GM18870 (cell line): ENCODE measurements around the gene CNEP1R1.

Experiments
- ATAC-seq: cut with Tn5 transposase; IDR thresholded peaks from one replicate; pipeline ENCODE4 v1.9.1; 2021; ENCODE audit warnings: moderate library complexity; ENCODE audit not compliant: unreplicated experiment

The CNEP1R1 gene

GRCh38 chr16:50059669-50060068, 34.6 kb downstream of the CNEP1R1 start:
- ATAC-seq, result no peak

DNA sequence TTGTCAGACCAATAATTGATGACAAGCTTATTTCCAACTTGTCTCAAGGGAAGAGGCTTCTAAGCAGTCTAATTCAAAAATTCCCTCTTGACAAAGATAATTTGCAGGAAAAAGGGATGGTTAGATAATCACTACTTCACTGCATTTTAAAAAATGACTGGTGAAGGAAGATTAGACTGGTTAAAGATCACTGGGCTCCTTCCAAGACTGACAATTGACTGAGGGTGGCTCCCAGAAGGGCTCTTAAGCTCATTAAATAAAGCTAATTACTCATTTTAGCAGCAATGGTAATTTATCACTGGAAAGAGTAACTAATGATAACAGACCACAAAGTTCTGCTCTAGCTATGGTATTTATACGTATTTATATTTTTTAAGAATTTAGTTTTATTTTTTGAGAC, 36.3 kb downstream of the CNEP1R1 start:
- no peak for ATAC-seq

GRCh38 chr16:50065241-50065623, 40.2 kb downstream of the CNEP1R1 start:
- no peak for ATAC-seq

DNA sequence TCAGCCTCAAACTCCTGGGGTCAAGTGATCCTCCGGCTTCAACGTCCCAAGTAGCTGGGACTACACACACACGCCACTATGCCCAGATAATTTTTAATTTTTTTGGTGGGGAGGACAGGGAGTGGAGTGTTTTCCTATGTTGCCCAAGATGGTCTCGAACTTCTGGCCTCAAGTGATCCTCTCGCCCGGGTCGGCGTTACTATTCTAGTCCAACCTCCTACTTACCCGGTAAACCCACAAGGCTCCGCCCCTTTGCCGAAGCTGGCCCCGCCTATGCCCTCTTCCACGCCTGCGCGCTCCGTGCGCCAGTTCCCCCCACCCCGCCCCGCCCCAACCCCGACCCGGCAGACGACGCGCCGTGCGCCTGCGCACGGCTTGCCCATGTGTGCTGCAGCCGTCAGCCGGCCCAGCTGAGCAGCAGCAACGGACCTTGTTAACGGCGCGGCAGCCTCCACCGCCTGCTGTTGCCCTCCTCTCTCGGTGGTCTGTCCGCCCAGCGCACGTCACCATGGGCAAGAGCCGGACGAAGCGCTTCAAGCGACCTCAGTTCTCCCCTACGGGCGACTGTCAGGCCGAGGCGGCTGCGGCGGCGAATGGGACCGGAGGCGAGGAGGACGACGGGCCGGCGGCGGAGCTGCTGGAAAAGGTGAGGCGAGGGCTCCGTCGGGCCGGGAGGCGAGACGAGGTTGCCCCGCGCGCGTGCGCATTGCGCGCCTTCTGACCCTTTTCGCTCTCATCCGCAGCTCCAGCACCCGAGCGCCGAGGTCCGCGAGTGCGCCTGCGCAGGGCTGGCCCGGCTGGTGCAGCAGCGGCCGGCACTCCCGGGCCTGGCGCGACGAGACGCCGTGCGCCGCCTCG, 40.8 kb downstream of the CNEP1R1 start, which contains the start of gene HEATR3:
TSS of gene HEATR3 (plus strand) at position 347 of the 858 bp plus-strand sequence. CDS start at position 509, 162 bp downstream.
- peak; percentile 55 for ATAC-seq

DNA sequence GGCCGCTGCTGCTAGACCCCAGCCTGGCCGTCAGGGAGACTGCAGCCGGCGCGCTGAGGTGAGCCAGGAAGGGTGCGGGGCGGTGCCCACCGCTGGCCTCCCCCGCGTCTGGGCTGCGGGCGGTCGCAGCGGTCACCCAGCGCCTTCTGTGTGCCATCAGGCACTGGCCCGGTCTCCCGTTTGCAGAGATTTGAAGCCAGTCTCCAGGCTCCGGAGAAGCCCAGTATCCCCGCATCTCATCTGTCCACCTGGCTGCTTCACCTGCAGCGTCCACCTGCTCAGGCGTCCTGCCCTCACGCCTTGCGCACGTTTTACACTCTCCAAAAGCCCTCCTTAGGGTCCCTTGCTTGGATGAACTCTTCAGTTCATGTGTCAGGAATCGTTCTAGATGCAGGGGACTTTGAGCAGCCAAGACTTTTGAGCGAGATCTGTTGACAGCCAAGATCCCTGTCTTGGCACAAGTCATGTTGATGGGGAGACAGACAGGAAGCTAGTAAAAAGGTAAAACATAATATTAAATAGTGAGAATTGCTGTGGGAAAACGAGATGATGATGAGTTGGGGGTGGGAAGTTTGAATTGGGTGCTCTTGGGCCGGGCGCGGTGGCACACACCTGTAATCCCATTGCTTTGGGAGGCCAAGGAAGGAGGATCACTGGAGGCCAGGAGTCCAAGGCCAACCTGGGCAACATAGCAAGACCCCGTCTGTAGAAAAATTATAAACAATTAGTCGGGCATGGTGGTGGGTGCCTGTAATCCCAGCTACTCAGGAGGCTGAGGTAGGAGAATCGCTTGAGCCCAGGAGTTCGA, 41.7 kb downstream of the CNEP1R1 start:
- ATAC-seq, result peak; percentile 21

GRCh38 chr16:50067290-50067853, 42.3 kb downstream of the CNEP1R1 start:
- no peak for ATAC-seq

DNA sequence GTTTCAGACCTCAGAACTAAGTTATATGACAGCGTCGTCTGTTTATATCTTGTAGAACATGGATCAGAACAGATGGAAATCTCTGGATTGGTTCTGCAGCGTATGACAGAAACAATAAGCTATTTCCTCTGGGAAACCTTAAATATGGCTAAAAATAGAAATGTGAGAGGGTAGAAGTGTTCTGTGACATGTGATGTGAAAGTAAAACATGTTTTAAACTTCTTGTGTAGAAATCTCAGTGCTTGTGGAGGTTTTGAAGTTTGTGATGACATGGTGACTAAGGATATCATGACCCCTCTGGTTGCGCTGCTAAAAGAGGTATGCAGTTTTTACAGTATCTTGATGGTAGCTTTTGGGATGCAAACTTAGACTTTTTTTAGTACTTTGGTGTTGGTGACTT, 43.5 kb downstream of the CNEP1R1 start:
- no peak for ATAC-seq

DNA sequence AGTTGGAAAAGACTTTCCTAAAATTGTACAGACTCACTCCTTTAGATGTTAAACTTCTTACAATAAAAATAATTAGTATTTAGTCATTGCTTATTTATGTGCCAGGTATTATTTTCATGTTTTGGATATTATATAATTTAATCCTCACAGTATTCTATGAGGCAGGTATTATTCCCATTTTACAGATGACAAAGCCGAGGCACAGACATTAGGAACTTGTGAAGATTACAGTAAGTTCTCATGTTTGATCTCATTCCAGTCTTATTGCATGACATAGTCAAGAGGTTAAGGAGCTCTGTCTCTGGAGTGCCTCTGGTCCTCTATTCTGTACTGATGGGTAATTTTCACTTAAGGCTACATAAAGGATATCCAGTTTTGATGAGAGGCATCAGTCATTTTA, 44.0 kb downstream of the CNEP1R1 start:
- ATAC-seq, result no peak

DNA sequence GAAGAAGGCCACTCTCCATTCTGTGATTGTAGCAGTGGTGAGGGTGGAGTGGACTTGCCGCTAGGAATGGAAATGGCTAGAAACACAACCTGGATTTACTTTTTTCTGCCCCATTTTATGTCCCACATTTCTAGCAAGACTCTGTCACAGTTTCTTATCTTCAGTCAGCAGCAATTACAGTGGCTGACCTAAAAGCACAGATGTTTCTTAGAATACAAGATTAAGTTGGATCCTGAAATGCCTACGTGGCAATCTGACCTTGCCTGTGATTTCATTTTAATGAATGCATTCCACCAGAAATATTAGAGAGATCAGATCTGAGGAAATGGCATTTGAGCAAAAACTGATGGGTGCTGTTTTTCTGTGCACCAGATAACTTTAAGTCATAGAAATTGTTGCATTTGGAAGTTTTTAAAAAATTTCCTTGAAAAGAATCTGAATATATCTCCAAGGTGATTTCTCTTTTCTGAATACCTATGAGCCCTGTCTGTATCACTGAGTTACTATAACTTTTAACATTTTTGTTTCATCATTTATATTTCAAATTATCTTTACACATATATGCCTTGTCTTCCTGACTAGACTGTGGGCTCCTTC, 46.1 kb downstream of the CNEP1R1 start:
- no peak for ATAC-seq

DNA sequence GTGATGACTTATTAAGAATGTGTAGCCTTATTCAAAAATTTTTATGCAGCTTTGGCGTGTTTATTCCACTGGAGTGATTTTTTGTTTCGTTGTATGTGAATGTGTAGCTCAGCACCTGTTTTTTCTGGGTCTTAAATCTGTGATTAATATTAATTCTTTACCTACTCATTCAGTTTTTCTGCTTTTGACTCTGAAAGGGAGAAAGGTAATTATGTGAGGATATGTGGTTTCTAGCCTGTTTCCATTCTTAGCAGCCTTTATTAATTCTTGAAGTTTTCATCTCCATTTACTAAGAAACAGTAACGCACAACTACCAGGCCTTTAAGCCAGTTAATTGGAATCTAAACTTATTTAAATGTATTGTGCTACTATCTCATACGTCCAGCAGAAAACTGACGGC, 47.7 kb downstream of the CNEP1R1 start:
- ATAC-seq, result no peak

GRCh38 chr16:50079397-50080140, 54.5 kb downstream of the CNEP1R1 start:
- no peak for ATAC-seq

- ATAC-seq, result no peak
These were observed 56.5 kb downstream of the CNEP1R1 start for GRCh38 chr16:50081428-50082018.

- no peak for ATAC-seq
These were observed 59.0 kb downstream of the CNEP1R1 start for GRCh38 chr16:50083996-50084395.

- ATAC-seq, result no peak
These were observed 61.2 kb downstream of the CNEP1R1 start for GRCh38 chr16:50086176-50086575.
